Left ventricle myocardium inferior (tissue), 1 donor: Measurements from ENCODE around the gene DCC. TPM values are rescaled to one million over a fixed set of nuclear protein-coding genes. Genes with fewer than 3 reads are reported as not detected.

Experiments used
- DNase-seq: peaks from one replicate; pipeline ENCODE4 v3.0.0-alpha.2; 2020
- H3K27ac ChIP-seq: fragments of 200-600 bp; replicated peaks from 2 replicates; pipeline ENCODE4 v1.8.0; 2021
- H3K27me3 ChIP-seq: fragments of 200-600 bp; 2 replicates; pipeline ENCODE4 v1.8.0; 2021; ENCODE audit warnings: low read depth
- H3K36me3 ChIP-seq: fragments of 200-600 bp; 2 replicates; pipeline ENCODE4 v1.8.0; 2021
- H3K4me1 ChIP-seq: fragments of 200-600 bp; 2 replicates; pipeline ENCODE4 v1.8.0; 2021
- H3K4me3 ChIP-seq: fragments of 200-600 bp; 2 replicates; pipeline ENCODE4 v1.8.0; 2021; ENCODE audit warnings: mild to moderate bottlenecking, moderate library complexity
- H3K9me3 ChIP-seq: fragments of 200-600 bp; replicated peaks from 2 replicates; pipeline ENCODE4 v1.8.0; 2021
- CTCF ChIP-seq: fragments of 200-600 bp; IDR thresholded peaks from 2 replicates; pipeline ENCODE4 v1.8.0; 2021; ENCODE audit warnings: antibody characterized with exemption, mild to moderate bottlenecking, borderline replicate concordance
- intact Hi-C: fragments of 100-400 bp; cut with micrococcal nuclease; formaldehyde crosslinking; loops from one replicate; pipeline ENCODE4 v1.11.0; 2022
- total RNA-seq: library from RNA; stranded (reverse); fragmentation: NEBNext Ultra II Directional; extraction: Animal tissue kit (Norgen Biotek cat#: 25700); gene quantifications from one replicate; pipeline ENCODE4 v1.2.1, GENCODE V29; 2021
- donor health status: DM: no; HTN: yes; CAD: no; lungs with severe emphysema.

DCC gene
- total RNA-seq, 1 donor from 2014 or later, result not detected

DNA sequence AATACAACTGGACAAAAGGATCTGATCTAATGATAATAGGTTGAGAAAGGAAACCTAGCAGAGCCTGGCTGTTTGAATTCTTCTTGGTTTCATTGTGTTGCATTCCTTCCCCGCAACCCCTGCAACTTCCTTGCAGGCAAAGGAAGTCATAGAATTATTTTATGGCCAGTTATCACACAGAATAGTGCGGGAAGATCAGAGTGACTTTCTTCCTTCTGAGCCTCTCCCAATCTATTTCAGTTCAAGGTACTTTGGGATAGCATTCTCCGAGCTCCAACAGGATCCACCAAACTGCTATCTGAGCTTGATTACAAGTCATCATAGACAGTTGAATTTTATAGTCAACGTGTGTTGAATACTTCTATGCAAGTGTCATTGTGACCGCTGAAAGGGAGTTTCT is 441.1 kb downstream of the DCC start:
- TF ChIP-seq CTCF, result no peak
- H3K27me3 ChIP-seq, result no peaks in the 10 kb centered on the region
- no peak overlapping the region for H3K27ac ChIP-seq
- no peak overlapping the region for H3K4me3 ChIP-seq
- H3K9me3 ChIP-seq, result no peaks in the 10 kb centered on the region
- H3K4me1 ChIP-seq, result no peaks in the 10 kb centered on the region
- intact Hi-C loops, result no loop called here
- H3K36me3 ChIP-seq, result no peaks in the 10 kb centered on the region
- no peak for DNase-seq

- DNase-seq, result no peak
- H3K27ac ChIP-seq, result no peak overlapping the region
- H3K4me3 ChIP-seq, result no peak overlapping the region
- no peak for TF ChIP-seq CTCF
- peaks cover 92% of the 10 kb centered on the region for H3K9me3 ChIP-seq
- no peaks in the 10 kb centered on the region for H3K36me3 ChIP-seq
- intact Hi-C loops, result no loop called here
- H3K27me3 ChIP-seq, result no peaks in the 10 kb centered on the region
- H3K4me1 ChIP-seq, result no peaks in the 10 kb centered on the region
Observed at GRCh38 chr18:52791321-52791720, 451.3 kb downstream of the DCC start.

DNA sequence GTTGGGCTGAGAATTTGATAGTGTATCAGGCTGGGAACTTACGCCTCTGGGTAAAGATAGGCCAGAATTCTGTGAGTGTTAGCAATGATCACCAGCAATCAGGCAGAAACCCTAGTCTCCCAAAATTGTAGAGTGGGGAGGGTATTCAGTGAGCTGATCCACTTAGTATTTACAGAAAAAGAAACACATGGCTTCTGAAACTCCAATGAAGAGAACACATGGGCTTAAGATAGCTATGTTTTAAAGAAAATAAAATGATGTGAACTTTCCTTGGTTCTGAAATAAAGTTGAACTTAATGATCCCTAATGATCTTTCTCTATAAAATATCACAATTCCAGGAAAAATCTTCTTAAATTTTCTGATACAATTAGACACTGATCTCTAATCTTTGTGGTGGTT is 472.8 kb downstream of the DCC start:
- H3K36me3 ChIP-seq, result no peaks in the 10 kb centered on the region
- H3K27ac ChIP-seq, result no peak overlapping the region
- DNase-seq, result no peak
- intact Hi-C loops, result no loop called here
- peaks cover 8% of the 10 kb centered on the region for H3K9me3 ChIP-seq
- TF ChIP-seq CTCF, result no peak
- H3K4me1 ChIP-seq, result no peaks in the 10 kb centered on the region
- H3K4me3 ChIP-seq, result no peak overlapping the region
- H3K27me3 ChIP-seq, result no peaks in the 10 kb centered on the region

- H3K9me3 ChIP-seq, result peaks cover 4% of the 10 kb centered on the region
- intact Hi-C loops, result no loop called here
- DNase-seq, result no peak
- H3K27me3 ChIP-seq, result no peaks in the 10 kb centered on the region
- H3K4me1 ChIP-seq, result no peaks in the 10 kb centered on the region
- no peak overlapping the region for H3K4me3 ChIP-seq
- no peak overlapping the region for H3K27ac ChIP-seq
- no peaks in the 10 kb centered on the region for H3K36me3 ChIP-seq
- TF ChIP-seq CTCF, result no peak
Observed at GRCh38 chr18:52813635-52814416, 473.8 kb downstream of the DCC start.

GRCh38 chr18:52815651-52816050 is 475.7 kb downstream of the DCC start:
- no peaks in the 10 kb centered on the region for H3K4me1 ChIP-seq
- no peaks in the 10 kb centered on the region for H3K27me3 ChIP-seq
- DNase-seq, result no peak
- intact Hi-C loops, result no loop called here
- no peaks in the 10 kb centered on the region for H3K36me3 ChIP-seq
- no peak for TF ChIP-seq CTCF
- H3K27ac ChIP-seq, result no peak overlapping the region
- no peak overlapping the region for H3K4me3 ChIP-seq
- no peaks in the 10 kb centered on the region for H3K9me3 ChIP-seq
